ENCODE measurements around the gene PRRC2C. TPM values are rescaled to one million over a fixed set of nuclear protein-coding genes. Genes with fewer than 3 reads are reported as not detected.

Gene PRRC2C
- total RNA-seq, 1 experiment from 2014 or later, result 222 TPM

GRCh38 chr1:171500803-171501202 is 15.5 kb downstream of the PRRC2C start:
- no peaks in the 10 kb centered on the region for H3K9me3 ChIP-seq (ENCODE audit: low read depth, low read length, poor library complexity, severe bottlenecking)
- no peak overlapping the region for H3K27ac ChIP-seq (ENCODE audit: low read depth, low read length, poor library complexity, severe bottlenecking)
- intact Hi-C loops (cut with micrococcal nuclease; ENCODE audit: unreplicated experiment), result no loop called here
- POLR2A ChIA-PET (ENCODE audit: low non-redundant PET), result no interaction called here
- H3K4me3 ChIP-seq (ENCODE audit: low read depth, low read length, poor library complexity, severe bottlenecking), result no peak overlapping the region
- CTCF ChIA-PET, result no interaction called here
- BruUV-seq (replicated peaks), result no TSS peak
- peaks cover 3% of the 10 kb centered on the region for H3K36me3 ChIP-seq (ENCODE audit: insufficient read depth, low read length, poor library complexity, severe bottlenecking)
- TF ChIP-seq EZH2 (IDR thresholded peaks at IDR 0.05; ENCODE audit: borderline replicate concordance, low read depth, low read length, poor library complexity, severe bottlenecking) (no peak), CTCF (conservative IDR thresholded peaks at IDR 0.05; ENCODE audit: low read depth, low read length) (no peak)
- peaks cover 30% of the 10 kb centered on the region for H3K4me1 ChIP-seq (ENCODE audit: insufficient read depth, low read length, poor library complexity, severe bottlenecking)
- DNase-seq (ENCODE audit: low spot score), result no peak
- no peaks in the 10 kb centered on the region for H3K27me3 ChIP-seq (replicated peaks; ENCODE audit: insufficient read depth, low read depth, low read length, poor library complexity)

GRCh38 chr1:171501305-171502024 is 16.1 kb downstream of the PRRC2C start:
- Histone ChIP-seq H3K4me3 (ENCODE audit: low read depth, low read length, poor library complexity, severe bottlenecking) (no peak overlapping the region), H3K36me3 (ENCODE audit: insufficient read depth, low read length, poor library complexity, severe bottlenecking) (peaks cover 3% of the 10 kb centered on the region), H3K9me3 (ENCODE audit: low read depth, low read length, poor library complexity, severe bottlenecking) (no peaks in the 10 kb centered on the region), H3K27ac (ENCODE audit: low read depth, low read length, poor library complexity, severe bottlenecking) (no peak overlapping the region), H3K4me1 (ENCODE audit: insufficient read depth, low read length, poor library complexity, severe bottlenecking) (peaks cover 35% of the 10 kb centered on the region), H3K27me3 (replicated peaks; ENCODE audit: insufficient read depth, low read depth, low read length, poor library complexity) (no peaks in the 10 kb centered on the region)
- no peak for TF ChIP-seq CTCF (conservative IDR thresholded peaks at IDR 0.05; ENCODE audit: low read depth, low read length)
- no peak for TF ChIP-seq EZH2 (IDR thresholded peaks at IDR 0.05; ENCODE audit: borderline replicate concordance, low read depth, low read length, poor library complexity, severe bottlenecking)
- peak; percentile 37 for DNase-seq (ENCODE audit: low spot score)
- POLR2A ChIA-PET (ENCODE audit: low non-redundant PET), result no interaction called here
- CTCF ChIA-PET, result no interaction called here
- BruUV-seq (replicated peaks), result no TSS peak
- intact Hi-C loops (cut with micrococcal nuclease; ENCODE audit: unreplicated experiment), result no loop called here

GRCh38 chr1:171506525-171507304 is 21.4 kb downstream of the PRRC2C start:
- POLR2A ChIA-PET (ENCODE audit: low non-redundant PET), result interaction anchor here (0.6 kb wide), 1 partner anchor 22 kb away, joined by 3 read pairs; no protein-coding TSS in a partner anchor
- H3K4me1 ChIP-seq (ENCODE audit: insufficient read depth, low read length, poor library complexity, severe bottlenecking), result peaks cover 20% of the 10 kb centered on the region
- peaks cover 3% of the 10 kb centered on the region for H3K36me3 ChIP-seq (ENCODE audit: insufficient read depth, low read length, poor library complexity, severe bottlenecking)
- no TSS peak for BruUV-seq (replicated peaks)
- no peak for TF ChIP-seq EZH2 (IDR thresholded peaks at IDR 0.05; ENCODE audit: borderline replicate concordance, low read depth, low read length, poor library complexity, severe bottlenecking)
- TF ChIP-seq CTCF (conservative IDR thresholded peaks at IDR 0.05; ENCODE audit: low read depth, low read length), result no peak
- no peaks in the 10 kb centered on the region for H3K27me3 ChIP-seq (replicated peaks; ENCODE audit: insufficient read depth, low read depth, low read length, poor library complexity)
- DNase-seq (ENCODE audit: low spot score), result peak; percentile 14
- no peak overlapping the region for H3K4me3 ChIP-seq (ENCODE audit: low read depth, low read length, poor library complexity, severe bottlenecking)
- no peaks in the 10 kb centered on the region for H3K9me3 ChIP-seq (ENCODE audit: low read depth, low read length, poor library complexity, severe bottlenecking)
- CTCF ChIA-PET, result interaction anchor here (0.6 kb wide), 1 partner anchor 252 kb away, joined by 21 read pairs; no protein-coding TSS in a partner anchor
- intact Hi-C loops (cut with micrococcal nuclease; ENCODE audit: unreplicated experiment), result no loop called here
- H3K27ac ChIP-seq (ENCODE audit: low read depth, low read length, poor library complexity, severe bottlenecking), result peak overlapping the region; percentile 16

Data from A673 (cell line).